ENCODE measurements around the gene HNF4A.
A peak's percentile ranks its signal among the peaks of the same experiment; 100 is the strongest.

GRCh38 chr20:44460795-44461141 lies 105.3 kb downstream of the HNF4A start:
- TF ChIP-seq CHD2 (IDR thresholded peaks at IDR 0.05; ENCODE audit: low read length, partially characterized antibody): no peak
- TF ChIP-seq CTCF (IDR thresholded peaks at IDR 0.05): peak; percentile 67
- TF ChIP-seq TAF1 (IDR thresholded peaks at IDR 0.05; ENCODE audit: borderline replicate concordance, low read depth, low read length): no peak
- TF ChIP-seq GABPA (IDR thresholded peaks at IDR 0.05; ENCODE audit: low read depth): no peak
- TF ChIP-seq FOXJ3 (CRISPR knock-in tag; IDR thresholded peaks at IDR 0.05): no peak
- TF ChIP-seq EP300 (IDR thresholded peaks at IDR 0.05; ENCODE audit: borderline replicate concordance in 1 of 2, low read depth in 1 of 2, low read length in 1 of 2): no peak
- TF ChIP-seq RAD21 (IDR thresholded peaks at IDR 0.05; ENCODE audit: low read length): peak; percentile 84
- TF ChIP-seq USF2 (IDR thresholded peaks at IDR 0.05; ENCODE audit: borderline replicate concordance, low read depth, low read length): no peak
- no peak for TF ChIP-seq RCOR1 (IDR thresholded peaks at IDR 0.05; ENCODE audit: low read length)
